Measurements from ENCODE around the gene SMNDC1. TPM values are rescaled to one million over a fixed set of nuclear protein-coding genes. Genes with fewer than 3 reads are reported as not detected.
"Not testable (repeated sequence)": the region's sequence is repeated elsewhere in the genome, so short reads cannot be mapped to it uniquely, and the experiment has no call there.

SMNDC1 gene
- polyA plus RNA-seq, 5 donors = 39.6 to 51.2 (median 48.4) TPM

- DNase-seq = no peak
These were observed 17.9 kb downstream of the SMNDC1 start for GRCh38 chr10:110286841-110287240.

GRCh38 chr10:110285501-110285900, 19.2 kb downstream of the SMNDC1 start:
- no peak for DNase-seq

GRCh38 chr10:110284262-110284661, 20.5 kb downstream of the SMNDC1 start:
- DNase-seq = no peak

GRCh38 chr10:110279407-110279986, 25.2 kb downstream of the SMNDC1 start:
- DNase-seq = peak; percentile 57 to 78

GRCh38 chr10:110278562-110279406, 25.9 kb downstream of the SMNDC1 start:
- DNase-seq = peak; percentile 32 to 38

- DNase-seq = no peak
These were observed 27.1 kb downstream of the SMNDC1 start for GRCh38 chr10:110277591-110277990.

GRCh38 chr10:110276603-110277002, 28.1 kb downstream of the SMNDC1 start:
- DNase-seq = no peak

GRCh38 chr10:110275128-110275729, 29.5 kb downstream of the SMNDC1 start:
- DNase-seq = no peak

GRCh38 chr10:110274647-110275046, 30.1 kb downstream of the SMNDC1 start:
- DNase-seq = no peak

GRCh38 chr10:110274072-110274627, 30.6 kb downstream of the SMNDC1 start:
- no peak for DNase-seq

GRCh38 chr10:110273474-110273873, 31.2 kb downstream of the SMNDC1 start:
- DNase-seq = peak; percentile 62 to 73

- not testable (repeated sequence) for DNase-seq
These were observed 31.7 kb downstream of the SMNDC1 start for GRCh38 chr10:110272995-110273394.

- peak; percentile 20 to 42 for DNase-seq
These were observed 35.1 kb downstream of the SMNDC1 start for GRCh38 chr10:110269374-110270318.

- DNase-seq = no peak
These were observed 35.7 kb downstream of the SMNDC1 start for GRCh38 chr10:110268971-110269370.

- no peak for DNase-seq
These were observed 36.3 kb downstream of the SMNDC1 start for GRCh38 chr10:110268442-110268841.

- DNase-seq = no peak
These were observed 37.4 kb downstream of the SMNDC1 start for GRCh38 chr10:110267276-110267675.

GRCh38 chr10:110265573-110266193, 39.0 kb downstream of the SMNDC1 start:
- DNase-seq = no peak

GRCh38 chr10:110263164-110263563, 41.6 kb downstream of the SMNDC1 start:
- DNase-seq = no peak

GRCh38 chr10:110260746-110261477, 43.8 kb downstream of the SMNDC1 start:
- no peak for DNase-seq

- no peak for DNase-seq
These were observed 45.4 kb downstream of the SMNDC1 start for GRCh38 chr10:110259317-110259716.
